Heart left ventricle (tissue), 13 donors: ENCODE results near the gene CAV1.

ENCODE experiments used
- CTCF ChIP-seq, 12 donors: fragments of 200-600 bp; sonication (generic) in 4 of 12; IDR thresholded peaks; one replicate each; pipeline versions ENCODE4 v1.5.0 to v1.8.0; 2018 to 2022; ENCODE audit warnings: antibody characterized with exemption in 12 of 12, mild to moderate bottlenecking in 5 of 12
- POLR2A ChIP-seq, 2 donors: fragments of 450-650 bp; IDR thresholded peaks; one replicate each; pipeline ENCODE4 v1.6.1; 2017; ENCODE audit warnings: antibody characterized with exemption in 2 of 2, mild to moderate bottlenecking in 2 of 2, moderate library complexity in 2 of 2
- donor health status: ischemic (EF 13 %, LVEDD 7.1; RV severe dilation, severe dysfunction).
- donor health status: DM: no; HTN: yes; CAD: no.
- donor health status: DM: no; HTN: no; CAD: no.
- donor health status: ischemic (EF 25% LVEDD 6.9; RV normal size, moderate dysfunction).
- donor health status: ischemic (EF 25% LVEDD 5.7; RV mildly dilated, moderate dysfunction).
- donor health status: ischemic (EF 35%, LVEDD 5.7; RV mildly dilated, moderate dysfunction).
- donor health status: nonischemic (EF 11% LVEDD 7.7; RV severe dilation, severe dysfunction).
- donor health status: DM: yes; HTN: yes; CAD: no.
- donor health status: PGD.
- donor health status: ischemic (EF 29% LVEDD 5.4; RV normal size, mild dysfunction).
- donor health status: nonischemic (EF 23%, LVEDD 6.1; RV moderate dilation, normal function).

- TF ChIP-seq POLR2A (IDR thresholded peaks at IDR 0.05) (no peak), CTCF (IDR thresholded peaks at IDR 0.05) (no peak)
These were observed 5.9 kb upstream of the CAV1 start for GRCh38 chr7:116518961-116519360.
